ENCODE data around the gene PINK1.
"Not testable (repeated sequence)": the region's sequence is repeated elsewhere in the genome, so short reads cannot be mapped to it uniquely, and the experiment has no call there.

The PINK1 gene

DNA sequence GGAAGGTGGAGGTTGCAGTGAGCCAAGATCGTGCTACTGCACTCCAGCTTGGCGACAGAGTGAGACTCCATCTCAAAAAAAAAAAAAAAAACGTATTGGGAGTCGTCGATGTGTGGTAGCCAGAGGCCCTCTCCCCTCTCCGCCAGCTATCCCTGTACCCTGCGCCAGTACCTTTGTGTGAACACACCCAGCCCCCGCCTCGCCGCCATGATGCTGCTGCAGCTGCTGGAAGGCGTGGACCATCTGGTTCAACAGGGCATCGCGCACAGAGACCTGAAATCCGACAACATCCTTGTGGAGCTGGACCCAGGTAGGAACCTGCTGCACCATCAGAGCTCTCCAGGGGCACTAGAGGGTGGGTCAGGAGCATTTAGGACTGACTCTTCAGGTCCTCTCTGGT lies 12.2 kb downstream of the PINK1 start:
- no peak for DNase-seq (ENCODE audit: low spot score)

DNA sequence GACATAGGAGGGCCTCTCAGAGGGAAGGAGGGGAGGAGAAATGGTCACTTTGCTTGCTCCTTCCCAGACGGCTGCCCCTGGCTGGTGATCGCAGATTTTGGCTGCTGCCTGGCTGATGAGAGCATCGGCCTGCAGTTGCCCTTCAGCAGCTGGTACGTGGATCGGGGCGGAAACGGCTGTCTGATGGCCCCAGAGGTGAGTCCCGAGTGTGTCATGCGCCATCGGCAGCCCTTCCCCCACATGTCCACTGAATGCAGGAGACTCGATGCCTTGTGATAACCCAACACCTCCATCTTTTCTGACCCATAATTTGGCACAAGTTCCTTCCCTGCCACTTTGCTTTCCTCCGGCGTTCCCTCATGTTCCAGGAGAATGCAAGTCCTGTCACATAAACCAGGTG lies 15.2 kb downstream of the PINK1 start:
- DNase-seq (ENCODE audit: low spot score) = no peak

DNA sequence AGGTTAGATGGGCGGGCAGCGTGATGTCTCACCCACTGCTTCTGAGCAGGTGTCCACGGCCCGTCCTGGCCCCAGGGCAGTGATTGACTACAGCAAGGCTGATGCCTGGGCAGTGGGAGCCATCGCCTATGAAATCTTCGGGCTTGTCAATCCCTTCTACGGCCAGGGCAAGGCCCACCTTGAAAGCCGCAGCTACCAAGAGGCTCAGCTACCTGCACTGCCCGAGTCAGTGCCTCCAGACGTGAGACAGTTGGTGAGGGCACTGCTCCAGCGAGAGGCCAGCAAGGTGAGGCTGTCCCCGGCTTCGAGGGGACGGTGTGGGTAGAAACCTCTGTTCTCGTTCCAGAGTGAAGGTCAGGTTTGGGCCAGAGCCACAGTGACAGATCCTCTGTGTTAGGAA lies 15.7 kb downstream of the PINK1 start:
- no peak for DNase-seq (ENCODE audit: low spot score)

DNA sequence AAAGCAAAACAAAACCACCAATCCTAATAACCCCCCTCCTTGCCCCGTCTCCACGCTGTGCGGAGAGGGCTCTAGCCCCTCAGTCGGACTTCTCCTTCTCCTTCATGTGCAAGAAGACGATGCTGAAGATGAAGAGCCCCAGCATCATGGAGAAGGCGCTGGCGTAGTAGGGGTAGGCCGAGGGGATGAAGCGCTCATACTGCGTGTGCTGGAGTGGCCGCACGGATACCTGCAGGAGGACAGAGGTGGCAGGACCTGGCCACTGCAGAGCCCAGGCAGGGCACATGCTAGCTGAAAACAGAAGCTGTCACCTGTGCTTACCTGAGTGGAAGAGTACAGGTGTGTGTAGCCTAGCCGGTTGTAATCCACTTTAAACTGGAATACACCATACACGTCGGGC lies 19.0 kb downstream of the PINK1 start:
- no peak for DNase-seq (ENCODE audit: low spot score)

DNA sequence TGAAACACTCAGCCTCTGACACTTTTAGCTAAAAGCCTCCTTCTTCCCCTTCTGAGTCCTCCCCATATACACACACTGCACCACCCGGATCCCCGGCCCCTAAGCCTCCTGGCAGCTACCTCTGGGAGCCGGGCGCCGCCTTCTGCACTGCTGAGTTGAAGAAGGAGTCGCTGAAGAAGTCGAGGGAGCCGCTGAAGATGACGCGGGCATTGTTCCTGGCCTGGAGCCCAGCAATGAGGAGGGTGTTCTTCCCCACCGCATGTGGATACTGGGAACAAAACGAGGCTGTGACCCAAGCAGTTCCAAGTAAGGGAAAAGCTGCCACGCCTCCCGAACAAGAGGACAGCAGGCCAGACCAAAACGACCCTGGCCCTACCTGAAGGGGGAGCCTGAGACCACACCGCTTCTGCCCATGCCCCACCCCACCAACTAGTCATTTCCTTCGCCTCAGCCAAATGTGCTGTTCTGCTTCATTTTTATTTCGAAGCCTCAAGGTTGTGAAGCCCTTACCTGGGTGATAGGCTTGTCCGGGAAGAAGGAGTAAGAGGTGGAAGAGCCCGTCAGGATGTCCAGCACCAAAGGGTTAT lies 20.9 kb downstream of the PINK1 start:
- no peak for DNase-seq (ENCODE audit: low spot score)

DNA sequence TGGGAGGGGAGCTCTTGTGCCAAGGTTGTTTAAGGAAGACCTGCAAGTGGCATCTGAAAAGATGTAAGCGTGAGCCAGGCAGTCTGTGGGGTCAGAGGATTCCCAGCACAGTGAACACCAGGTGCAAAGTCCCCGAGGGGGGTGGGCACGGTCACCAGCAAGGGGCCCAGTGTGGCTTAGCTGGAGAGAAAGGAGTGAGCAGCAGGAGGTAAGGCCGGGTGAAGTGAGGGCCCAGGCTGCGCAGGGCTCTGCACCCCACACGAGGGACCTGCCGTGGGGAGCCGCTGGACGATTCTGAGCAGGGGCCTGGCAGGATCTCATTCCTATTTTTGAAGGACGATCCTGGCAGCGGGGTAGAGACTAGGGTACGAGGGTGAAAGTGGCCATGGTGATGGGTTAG lies 23.8 kb downstream of the PINK1 start:
- no peak for DNase-seq (ENCODE audit: low spot score)

DNA sequence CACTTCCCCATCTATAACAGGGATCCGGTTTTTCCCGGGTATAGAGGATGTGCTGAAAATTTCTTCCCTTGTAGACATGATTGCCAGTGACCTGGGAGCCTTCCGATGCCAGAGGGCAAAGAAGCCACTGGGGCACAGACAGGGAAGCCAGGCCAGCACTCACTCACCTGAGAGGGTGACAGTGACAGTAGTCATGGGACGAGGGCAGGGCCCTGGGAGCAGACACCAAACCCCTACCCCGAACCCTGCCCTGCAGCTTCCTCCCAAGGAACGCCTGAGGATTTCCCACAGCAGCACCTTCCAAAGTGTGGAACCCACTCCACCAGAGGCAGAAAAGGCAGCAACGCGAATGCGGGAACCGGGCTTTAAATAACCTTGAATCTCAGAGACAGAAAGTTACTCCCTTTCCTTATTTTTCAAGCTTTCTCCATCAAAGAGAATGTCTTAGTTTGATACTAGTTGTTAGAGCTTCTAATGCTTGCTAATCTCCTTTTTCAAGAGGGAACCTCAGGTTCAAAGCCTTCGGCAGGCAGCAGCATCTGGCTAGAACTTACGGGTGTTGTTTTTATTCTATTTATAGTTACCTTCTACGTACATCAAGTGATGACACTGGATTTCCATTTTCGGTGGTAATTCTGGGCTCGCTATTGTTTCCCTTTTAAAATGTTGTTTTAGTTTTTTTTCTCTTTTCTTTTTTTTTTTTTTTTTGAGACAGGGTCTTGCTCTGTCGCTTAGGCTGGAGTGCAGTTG lies 25.1 kb downstream of the PINK1 start:
- no peak for DNase-seq (ENCODE audit: low spot score)

DNA sequence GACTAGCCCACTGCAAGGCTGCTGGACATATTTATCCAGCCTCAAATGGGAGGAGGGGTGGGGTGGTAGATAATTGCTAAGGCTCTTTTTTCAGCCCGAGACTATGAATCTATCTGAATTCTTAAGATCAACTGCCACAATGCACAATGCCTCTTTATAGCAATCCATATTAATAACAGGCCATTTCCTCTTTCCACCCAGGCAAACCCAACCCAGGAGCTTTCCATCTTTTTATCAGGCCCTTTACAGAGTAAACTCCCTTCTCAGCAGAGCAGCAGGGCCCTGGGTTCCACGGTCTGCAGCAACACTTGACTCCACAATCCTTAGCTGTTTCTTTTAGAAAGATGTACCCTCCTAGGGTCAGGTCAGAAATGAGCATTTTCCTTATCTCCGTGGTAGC lies 27.1 kb downstream of the PINK1 start:
- no peak for DNase-seq (ENCODE audit: low spot score)

DNA sequence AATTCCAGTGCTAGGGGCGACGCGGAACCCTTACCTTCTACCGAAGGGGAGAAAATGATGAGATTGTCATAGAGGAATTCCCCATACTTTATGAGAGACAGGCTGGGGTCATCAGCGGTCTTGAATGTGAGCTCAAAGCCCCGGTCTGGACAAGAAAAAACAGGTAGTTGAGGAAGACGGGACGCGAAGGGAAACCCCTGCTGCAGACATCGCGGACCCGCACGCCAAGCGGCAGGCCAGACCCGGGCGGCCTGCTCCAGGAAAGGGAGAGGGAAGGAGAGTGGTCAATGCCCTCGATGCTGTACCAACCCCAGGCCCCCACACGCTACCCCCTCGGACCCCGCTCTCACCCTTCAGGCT lies 27.6 kb downstream of the PINK1 start:
- DNase-seq (ENCODE audit: low spot score) = no peak

DNA sequence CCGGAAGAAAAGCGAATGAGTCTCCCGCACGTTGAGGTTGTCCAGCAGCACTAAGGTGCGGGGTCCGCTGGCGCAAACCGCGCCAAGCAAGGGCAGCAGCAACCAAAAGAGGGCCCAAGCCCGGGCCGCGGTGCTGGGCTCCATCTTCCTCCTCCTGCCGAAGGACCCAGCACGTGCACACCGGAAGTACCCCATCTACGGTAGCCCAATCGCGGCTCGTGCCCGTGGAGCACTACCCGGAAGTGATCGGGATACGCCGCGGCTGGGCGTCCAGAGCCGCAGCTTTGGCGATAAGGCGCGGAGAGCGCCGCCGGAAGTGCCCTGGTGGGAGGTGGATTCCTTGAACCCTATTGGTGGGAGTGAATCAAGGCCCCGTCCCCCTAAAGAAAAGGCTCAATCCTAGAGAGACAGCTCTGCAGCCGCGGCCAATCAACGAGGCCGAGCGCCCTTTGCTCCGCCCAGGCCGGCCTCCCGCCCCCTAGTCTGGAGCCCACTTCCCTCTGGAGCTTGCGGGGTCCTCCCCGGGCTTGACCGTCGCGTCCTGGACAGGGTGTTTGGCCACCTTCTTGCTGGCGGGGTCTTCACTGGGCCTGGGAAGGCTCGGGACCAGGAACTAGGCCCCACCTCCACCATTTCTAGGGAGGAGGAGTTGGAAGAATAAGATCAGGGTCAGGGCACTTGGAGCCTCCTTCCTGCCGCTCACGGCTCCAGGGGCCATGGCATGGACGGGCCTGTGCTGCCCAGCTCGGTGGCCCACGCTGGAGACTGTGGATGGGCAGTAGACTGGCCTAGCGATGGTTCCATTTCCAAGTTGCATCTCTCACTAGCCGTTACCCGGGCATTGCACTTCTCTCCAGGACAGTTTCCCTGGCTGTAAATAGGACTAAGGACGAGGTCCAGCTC lies 28.2 kb downstream of the PINK1 start, which contains the start of gene DDOST:
Gene DDOST (minus strand): TSS at position 163 of the 903 bp plus-strand sequence. CDS start 19 bp downstream, at position 144.
- peak; percentile 97 for DNase-seq (ENCODE audit: low spot score)

DNA sequence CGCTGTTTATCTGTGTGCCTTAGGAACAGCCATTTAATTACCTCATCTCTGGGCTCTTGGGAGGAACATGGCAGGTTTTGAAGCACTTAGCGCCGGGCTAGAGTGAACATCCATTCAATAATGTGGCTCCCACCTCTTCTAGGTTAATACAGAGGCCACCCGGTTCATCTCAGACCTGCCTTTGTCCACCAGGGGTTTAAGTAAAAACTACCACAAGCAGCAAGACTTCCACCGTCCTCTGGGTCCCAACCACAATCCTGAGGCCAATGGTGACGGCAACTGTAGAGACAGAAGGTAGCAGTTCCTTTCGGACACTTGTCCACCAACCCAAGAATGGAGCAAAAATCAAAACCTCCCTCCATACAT lies 28.8 kb downstream of the PINK1 start:
- DNase-seq (ENCODE audit: low spot score) = no peak

DNA sequence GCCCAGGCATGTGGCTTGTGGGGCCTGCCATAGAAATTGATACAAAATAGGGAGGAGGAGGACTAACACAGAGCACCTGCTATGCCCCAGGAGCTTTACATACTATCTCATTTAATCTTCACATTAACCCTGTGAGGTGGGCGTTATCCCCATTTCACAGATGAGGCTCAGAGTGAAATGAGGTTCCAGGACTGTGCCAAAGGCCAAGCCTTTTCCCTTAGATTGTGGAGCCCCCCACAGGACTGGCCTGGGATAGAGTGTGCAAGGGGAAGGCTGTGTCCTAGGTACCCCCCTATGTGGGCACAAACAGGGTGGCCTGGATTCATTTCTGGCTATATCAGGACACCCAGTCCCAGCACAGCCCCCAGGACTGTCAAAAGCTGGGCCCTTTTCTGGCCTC lies 30.1 kb downstream of the PINK1 start:
- no peak for DNase-seq (ENCODE audit: low spot score)

DNA sequence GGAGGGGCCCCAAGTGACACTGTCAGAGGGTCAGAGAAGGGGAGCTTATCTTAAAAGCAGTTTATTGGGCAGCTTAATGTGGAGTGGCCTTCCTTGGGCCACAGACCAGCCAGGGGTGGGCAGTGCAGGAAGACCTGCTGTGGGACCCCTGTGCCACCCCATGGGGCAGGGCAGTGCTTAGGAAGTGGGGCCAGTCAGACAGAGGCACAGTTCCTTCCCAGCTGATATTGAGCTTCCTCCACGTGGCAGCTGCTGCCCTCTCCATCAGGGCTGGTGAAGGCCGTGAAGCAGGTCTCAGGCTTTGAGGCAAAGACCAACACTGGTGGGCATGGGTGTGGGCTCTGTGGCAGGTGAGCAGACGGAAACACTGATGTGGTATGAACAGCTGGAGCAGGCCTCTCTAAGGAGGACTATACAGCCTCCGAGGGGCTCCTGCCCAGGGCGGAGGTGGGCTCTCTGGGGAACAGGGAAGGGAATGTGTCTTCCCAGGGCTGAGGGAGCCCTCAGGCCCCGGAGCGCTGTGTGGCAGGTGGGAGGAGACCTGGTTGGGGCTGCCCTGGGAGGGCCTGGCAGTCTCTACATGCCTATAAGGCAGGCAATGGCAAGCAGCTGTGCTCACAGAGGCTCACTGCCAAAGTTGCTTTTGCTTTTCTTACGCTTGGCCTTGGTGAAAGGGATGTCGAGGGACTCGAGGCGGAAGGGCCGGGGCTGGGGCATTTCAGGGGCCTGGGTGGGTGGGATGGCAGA lies 30.9 kb downstream of the PINK1 start:
- DNase-seq (ENCODE audit: low spot score) = no peak

DNA sequence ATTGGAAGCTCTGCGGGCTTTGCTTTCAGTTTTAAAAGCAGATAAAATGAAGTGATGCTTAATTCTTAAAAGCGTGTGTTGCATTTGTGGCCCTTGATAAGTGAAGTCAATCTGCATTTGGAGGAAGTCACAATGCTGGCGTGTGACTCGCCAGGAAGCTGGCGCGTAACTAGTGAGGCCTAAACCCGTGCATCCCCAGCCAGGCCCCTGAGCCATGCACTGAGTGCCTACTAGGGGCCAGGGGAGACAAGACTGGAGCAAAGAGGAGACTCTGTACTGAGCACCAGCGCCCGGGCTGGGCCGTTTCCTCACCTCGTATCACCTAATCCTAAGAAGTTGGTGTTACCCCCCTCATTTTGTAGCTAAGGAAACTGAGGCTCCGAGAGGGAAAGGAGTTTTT lies 32.5 kb downstream of the PINK1 start:
- no peak for DNase-seq (ENCODE audit: low spot score)

DNA sequence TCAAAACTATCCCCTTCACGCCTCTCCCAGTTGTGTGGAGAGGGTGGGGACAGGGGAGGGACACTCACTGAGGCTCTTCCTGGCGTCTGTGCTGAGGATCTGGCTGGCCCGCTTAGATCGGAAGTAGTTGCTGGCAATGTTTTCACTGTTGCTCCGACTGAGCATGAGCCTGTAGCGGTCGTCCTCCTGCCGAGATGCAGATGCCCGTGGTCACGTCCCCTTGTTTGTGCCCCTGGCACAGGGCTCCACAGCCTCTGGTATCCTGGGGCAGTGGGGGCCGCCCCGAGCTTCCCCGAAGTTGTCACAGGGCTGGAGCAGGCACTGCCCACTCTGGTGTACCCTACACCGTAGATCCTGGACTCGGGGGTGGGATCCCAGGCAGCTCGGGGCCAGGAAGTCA lies 32.9 kb downstream of the PINK1 start:
- no peak for DNase-seq (ENCODE audit: low spot score)

DNA sequence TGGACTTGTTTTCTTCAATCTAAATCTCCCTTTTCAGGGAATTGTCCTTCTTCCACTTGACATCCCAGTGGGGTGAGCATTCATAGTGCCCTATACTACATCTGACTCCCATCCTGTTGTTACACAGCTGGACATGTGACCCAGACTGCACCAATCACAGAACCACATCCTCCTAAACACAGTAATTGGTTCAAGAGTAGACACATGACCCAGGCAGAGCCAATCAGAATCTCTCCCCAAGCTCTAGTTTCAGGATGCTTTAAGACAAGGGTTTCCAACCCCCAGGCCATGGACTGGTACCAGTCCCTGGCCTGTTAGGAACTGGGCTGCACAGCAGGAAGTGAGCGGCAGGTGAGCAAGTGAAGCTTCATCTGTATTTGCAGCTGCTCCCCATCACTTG lies 33.5 kb downstream of the PINK1 start:
- DNase-seq (ENCODE audit: low spot score) = no peak

DNA sequence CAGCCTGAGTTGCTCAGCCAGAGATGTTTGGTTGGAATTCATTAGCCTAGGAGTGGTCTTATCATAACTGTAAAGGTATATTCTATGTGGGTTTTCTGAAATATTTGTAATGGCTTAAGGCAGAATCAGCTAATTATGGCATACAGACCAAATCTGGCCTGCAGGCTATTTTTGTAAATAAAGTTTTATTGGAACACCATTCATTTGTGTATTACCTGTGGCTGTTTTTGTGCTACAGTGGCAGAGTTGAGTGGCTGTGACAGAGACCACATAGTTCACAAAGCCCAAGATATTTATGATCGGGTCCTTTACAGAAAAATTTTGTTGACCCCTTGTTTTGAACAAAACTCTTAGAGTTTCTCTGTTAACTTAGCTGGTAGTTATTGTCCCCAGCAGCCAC lies 35.3 kb downstream of the PINK1 start:
- no peak for DNase-seq (ENCODE audit: low spot score)

DNA sequence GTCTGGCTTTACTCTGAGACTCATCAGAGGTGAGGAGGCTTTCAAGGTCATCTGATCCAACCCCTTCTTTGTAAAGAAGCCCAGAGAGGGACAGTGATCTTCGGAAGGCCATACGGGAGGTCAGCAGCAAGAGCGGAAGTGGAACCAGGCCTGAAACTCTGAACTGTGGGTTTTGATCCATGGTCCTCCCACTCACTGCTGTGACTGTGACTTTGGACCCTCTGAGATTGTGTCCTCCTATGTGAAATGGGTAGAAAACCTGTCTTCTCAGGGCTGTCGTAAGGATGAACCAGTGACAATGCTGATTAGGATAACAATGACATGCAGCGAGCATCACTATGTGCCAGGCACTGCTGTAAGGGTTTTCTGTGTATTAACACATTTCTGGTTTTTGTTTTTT lies 37.7 kb downstream of the PINK1 start:
- DNase-seq (ENCODE audit: low spot score) = no peak

DNA sequence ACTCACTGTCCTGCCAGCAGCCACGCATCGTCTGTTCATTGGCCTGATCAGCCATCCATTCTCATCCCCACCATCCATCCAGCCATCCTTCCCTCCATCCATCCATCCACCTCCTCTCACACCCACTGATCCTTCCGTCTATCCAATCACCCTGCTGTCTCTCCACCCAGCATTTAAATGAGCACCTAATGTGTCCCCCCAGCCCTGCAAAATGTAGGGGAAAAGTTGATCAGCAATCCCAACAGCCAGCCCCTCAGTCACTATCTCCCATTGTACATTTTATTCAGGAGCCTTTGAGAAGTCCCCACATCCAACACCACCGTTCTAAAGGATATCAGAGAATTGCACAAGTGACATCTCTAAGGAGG lies 39.0 kb downstream of the PINK1 start:
- DNase-seq (ENCODE audit: low spot score) = no peak

DNA sequence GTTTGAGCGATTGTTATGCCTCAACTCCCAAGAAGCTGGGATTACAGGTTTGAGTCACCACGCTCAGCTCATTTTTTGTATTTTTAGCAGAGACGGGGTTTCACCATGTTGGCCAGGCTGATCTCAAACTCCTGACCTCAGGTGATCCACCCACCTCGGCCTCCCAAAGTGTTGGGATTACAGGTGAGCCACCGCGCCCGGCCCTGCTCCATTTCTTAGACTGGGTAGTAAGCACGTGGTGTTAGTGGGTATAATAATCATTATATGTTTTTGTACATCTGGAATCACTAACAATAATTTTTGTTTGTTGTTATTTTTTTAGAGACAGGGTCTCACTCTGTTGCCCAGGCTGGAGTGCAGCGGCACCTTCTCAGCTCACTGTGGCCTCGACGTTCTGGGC lies 40.4 kb downstream of the PINK1 start:
- not testable (repeated sequence) for DNase-seq (ENCODE audit: low spot score)

DNA sequence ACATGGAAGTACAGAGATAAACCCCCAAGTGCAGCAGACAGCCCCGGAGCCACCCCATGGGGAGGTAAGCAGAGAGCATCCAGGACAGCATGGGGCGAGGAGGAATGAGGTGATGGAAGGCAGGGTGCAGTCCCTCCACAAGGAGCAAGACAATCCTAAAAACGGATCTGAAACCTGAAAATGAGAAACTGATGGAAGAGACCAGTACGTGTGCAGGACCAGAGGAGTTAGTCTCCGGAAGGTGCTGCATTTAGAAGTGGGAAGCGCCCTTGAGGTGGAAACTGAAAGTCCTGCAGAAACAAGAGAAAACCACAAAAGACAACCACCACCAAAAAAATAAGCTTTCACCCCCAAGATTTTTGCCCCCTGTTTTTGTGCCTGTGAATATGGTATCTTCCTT lies 45.3 kb downstream of the PINK1 start:
- DNase-seq (ENCODE audit: low spot score) = no peak

DNA sequence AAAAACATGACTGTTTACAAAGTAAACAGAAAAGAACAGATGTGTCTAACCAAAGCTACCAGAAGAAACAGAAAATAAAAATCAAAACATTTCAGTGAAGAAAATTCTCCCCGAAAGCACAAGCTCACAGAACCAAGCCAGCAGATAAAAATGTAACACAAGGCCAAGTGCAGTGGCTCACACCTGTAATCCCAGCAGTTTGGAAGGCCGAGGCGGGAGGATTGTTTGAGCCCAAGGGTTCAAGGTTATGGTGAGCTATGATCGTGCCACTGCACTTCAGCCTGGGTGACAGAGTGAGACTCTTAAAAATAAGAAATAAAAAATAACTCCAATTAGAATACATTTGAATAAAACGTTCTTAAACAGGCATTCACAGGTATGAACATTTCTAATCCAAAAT lies 47.0 kb downstream of the PINK1 start:
- DNase-seq (ENCODE audit: low spot score) = no peak

DNA sequence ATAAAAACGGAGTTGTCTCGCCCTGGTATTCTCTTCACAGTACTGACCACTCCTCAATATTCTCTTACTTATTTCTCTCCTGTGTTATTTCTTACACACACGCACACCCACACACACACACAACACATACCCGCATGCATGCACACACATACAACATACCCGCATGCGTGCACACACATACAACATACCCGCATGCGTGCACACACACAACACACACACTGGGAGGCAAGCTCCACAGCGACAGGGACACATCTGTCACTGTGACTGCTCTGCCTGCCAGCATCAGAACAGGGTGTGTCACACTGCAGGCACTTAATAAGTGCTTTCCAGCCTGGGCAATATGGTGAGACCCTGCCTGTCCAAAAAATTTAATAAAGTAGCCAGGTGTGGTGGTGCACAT lies 48.7 kb downstream of the PINK1 start:
- no peak for DNase-seq (ENCODE audit: low spot score)

Data from CD4-positive, alpha-beta T cell treated with Interleukin-6 at 100 ng/mL for 8 hours (primary cell).